ENCODE measurements around the gene DHRS7C.

- no peak for TF ChIP-seq CTCF (IDR thresholded peaks at IDR 0.05)
- no peak for TF ChIP-seq POLR2A (IDR thresholded peaks at IDR 0.05)
These were observed 15.3 kb upstream of the DHRS7C start for GRCh38 chr17:9806699-9807098.

All from adrenal gland (tissue), 5 donors.